Esophagus mucosa (tissue), 1 donor: Measurements from ENCODE around the gene PPARGC1A. TPM values are rescaled to one million over a fixed set of nuclear protein-coding genes. Genes with fewer than 3 reads are reported as not detected.

Experiments
- ATAC-seq: fragments of 200-7000 bp; cut with Tn5 transposase; one replicate; pipeline ENCODE4 v1.9.1; 2020
- total RNA-seq: library from RNA; stranded (reverse); gene quantifications from one replicate; pipeline ENCODE4 v1.2.4, GENCODE V29; 2023
- donor health status: DM: yes; HTN: yes; CAD: no.

The PPARGC1A gene
- total RNA-seq, 1 donor from 2014 or later: 0.60 TPM

- ATAC-seq: no peak
Observed at GRCh38 chr4:23838131-23838530, 51.7 kb downstream of the PPARGC1A start.

GRCh38 chr4:23837371-23837770 is 52.5 kb downstream of the PPARGC1A start:
- no peak for ATAC-seq

- ATAC-seq: no peak
Observed at GRCh38 chr4:23835774-23836478, 53.9 kb downstream of the PPARGC1A start.

GRCh38 chr4:23828779-23829178 is 61.1 kb downstream of the PPARGC1A start:
- ATAC-seq: no peak

- ATAC-seq: no peak
Observed at GRCh38 chr4:23828020-23828715, 61.7 kb downstream of the PPARGC1A start.

- no peak for ATAC-seq
Observed at GRCh38 chr4:23822181-23822580, 67.7 kb downstream of the PPARGC1A start.

- no peak for ATAC-seq
Observed at GRCh38 chr4:23819041-23819511, 70.8 kb downstream of the PPARGC1A start.

- no peak for ATAC-seq
Observed at GRCh38 chr4:23818097-23818885, 71.6 kb downstream of the PPARGC1A start.

GRCh38 chr4:23814996-23815660 is 74.7 kb downstream of the PPARGC1A start:
- ATAC-seq: no peak

GRCh38 chr4:23814587-23814986 is 75.3 kb downstream of the PPARGC1A start:
- no peak for ATAC-seq

- ATAC-seq: no peak
Observed at GRCh38 chr4:23811161-23811560, 78.7 kb downstream of the PPARGC1A start.

GRCh38 chr4:23805450-23805851 is 84.4 kb downstream of the PPARGC1A start:
- no peak for ATAC-seq

GRCh38 chr4:23789762-23790161 is 100.1 kb downstream of the PPARGC1A start:
- no peak for ATAC-seq

GRCh38 chr4:23788460-23788859 is 101.4 kb downstream of the PPARGC1A start:
- peak; percentile 68 for ATAC-seq

GRCh38 chr4:23788027-23788426 is 101.8 kb downstream of the PPARGC1A start:
- no peak for ATAC-seq

GRCh38 chr4:23782778-23783437 is 106.9 kb downstream of the PPARGC1A start:
- no peak for ATAC-seq

GRCh38 chr4:23779839-23780238 is 110.0 kb downstream of the PPARGC1A start:
- ATAC-seq: no peak

- ATAC-seq: no peak
Observed at GRCh38 chr4:23779422-23779821, 110.4 kb downstream of the PPARGC1A start.

- ATAC-seq: peak; percentile 32
Observed at GRCh38 chr4:23775694-23776093, 114.2 kb downstream of the PPARGC1A start.

- ATAC-seq: no peak
Observed at GRCh38 chr4:23774909-23775308, 114.9 kb downstream of the PPARGC1A start.

GRCh38 chr4:23773884-23774636 is 115.8 kb downstream of the PPARGC1A start:
- ATAC-seq: no peak
